Measurements from ENCODE around the gene SOX13. TPM values are rescaled to one million over a fixed set of nuclear protein-coding genes. Genes with fewer than 3 reads are reported as not detected.

Gene SOX13
- total and polyA plus RNA-seq, 2 of the 4 experiments (the other 2 are of a cell fraction): 0.54 to 3.5 TPM

DNA sequence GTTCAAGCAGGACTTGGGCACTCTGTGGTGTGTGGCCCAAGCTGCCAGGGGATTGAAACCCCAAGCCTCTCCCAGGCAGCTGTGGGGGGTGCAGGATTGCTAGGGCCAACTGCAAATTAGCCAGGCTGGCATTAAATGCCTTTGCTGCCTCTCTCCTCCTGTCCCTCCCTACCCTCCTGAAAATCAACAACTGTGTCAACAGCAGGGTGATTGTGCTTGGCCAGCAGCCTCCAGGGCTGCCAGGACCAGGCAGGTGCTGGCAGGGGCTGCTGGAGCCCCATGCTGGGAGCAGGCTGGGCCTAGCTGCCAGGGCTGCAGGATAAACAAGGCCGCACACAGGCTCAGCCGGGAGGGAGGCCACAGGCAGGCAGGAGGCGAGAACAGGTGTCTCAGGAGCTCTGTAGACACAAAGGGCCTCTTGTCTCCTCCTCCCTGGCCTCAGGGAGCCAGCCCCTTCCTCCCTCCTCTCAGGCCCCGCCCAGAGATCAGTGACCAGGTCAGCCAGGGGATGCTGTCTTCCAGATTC lies 11.4 kb downstream of the SOX13 start:
- Histone ChIP-seq H4K5ac (ENCODE audit: low read depth, low read length) (no peak overlapping the region), H2AK9ac (replicated peaks; ENCODE audit: low read depth, low read length, poor library complexity) (peak overlapping the region; percentile 31), H3K4me2 (ENCODE audit: low read depth, low read length) (no peak overlapping the region), H3K36me3 (ENCODE audit: control insufficient read depth, insufficient read depth, low read length) (no peaks in the 10 kb centered on the region), H4K8ac (ENCODE audit: low read depth in 2 of 2, low read length in 2 of 2) (no peak overlapping the region), H3K27me3 (ENCODE audit: control insufficient read depth, insufficient read depth, low read length) (no peaks in the 10 kb centered on the region), H2BK120ac (ENCODE audit: low read depth, low read length) (no peak overlapping the region), H3K9me1 (ENCODE audit: insufficient read depth, low read length) (peaks cover 11% of the 10 kb centered on the region), H3K9me3 (ENCODE audit: control insufficient read depth, insufficient read depth, low read length) (no peaks in the 10 kb centered on the region), H3K9ac (ENCODE audit: low read depth, low read length) (no peak overlapping the region), H3K79me1 (ENCODE audit: low read depth in 1 of 2, low read length in 2 of 2) (peaks cover 7 to 14% of the 10 kb centered on the region in 2 experiments), H4K20me1 (ENCODE audit: insufficient read depth, low read length) (no peaks in the 10 kb centered on the region), H3K14ac (replicated peaks; ENCODE audit: low read depth, low read length) (no peak overlapping the region), H2BK15ac (ENCODE audit: low read depth, low read length) (no peak overlapping the region), H3K4me1 (ENCODE audit: control insufficient read depth, insufficient read depth, low read length) (peaks cover 15% of the 10 kb centered on the region), H3K4ac (ENCODE audit: low read depth, low read length) (no peak overlapping the region), H2BK20ac (ENCODE audit: low read depth, low read length) (no peak overlapping the region), H2AFZ (replicated peaks; ENCODE audit: low read length, poor library complexity) (no peak overlapping the region), H3K4me3 (ENCODE audit: insufficient read depth, low read depth, low read length) (no peak overlapping the region), H2BK5ac (ENCODE audit: low read depth, low read length, poor library complexity, severe bottlenecking) (no peak overlapping the region), H3K18ac (ENCODE audit: low read depth, low read length) (no peak overlapping the region), H2AK5ac (ENCODE audit: low read depth, low read length) (no peak overlapping the region), H3K27ac (ENCODE audit: insufficient read depth, low read length) (no peak overlapping the region), H3K23ac (ENCODE audit: low read depth, low read length) (no peak overlapping the region), H3K56ac (ENCODE audit: extremely low read depth, insufficient read depth, low read length) (no peak overlapping the region), H4K91ac (ENCODE audit: insufficient read depth, low read depth, low read length) (no peak overlapping the region)
- ATAC-seq (ENCODE audit: low read depth) (no peak), DNase-seq (no peak)
- WGBS, 2 experiments (ENCODE audit: extremely low coverage in 2 of 2, insufficient read length in 1 of 2): 67% methylated on average over 3 of the region's 4 CpGs; no CpG with 5 or more reads in 1 of the 2 experiments
- in situ Hi-C loops (cut with MboI; ENCODE audit: low sequenced_read_pairs): no loop called here
- ChIA-PET CTCF (no interaction called here), POLR2A (ENCODE audit: unreplicated experiment) (no interaction called here)
- dilution Hi-C loops (cut with HindIII; ENCODE audit: low sequenced_read_pairs, unreplicated experiment): no loop called here
- BruUV-seq (replicated peaks): no TSS peak
- no peak for TF ChIP-seq RFX5 (IDR thresholded peaks at IDR 0.05; ENCODE audit: low read depth, low read length)
- TF ChIP-seq RAD21 (IDR thresholded peaks at IDR 0.05; ENCODE audit: low read length): no peak
- TF ChIP-seq POLR2A (IDR thresholded peaks at IDR 0.05; ENCODE audit: low read depth, low read length): no peak
- TF ChIP-seq MAZ (IDR thresholded peaks at IDR 0.05; ENCODE audit: borderline replicate concordance, low read depth, low read length): no peak
- TF ChIP-seq, protein P1, sequence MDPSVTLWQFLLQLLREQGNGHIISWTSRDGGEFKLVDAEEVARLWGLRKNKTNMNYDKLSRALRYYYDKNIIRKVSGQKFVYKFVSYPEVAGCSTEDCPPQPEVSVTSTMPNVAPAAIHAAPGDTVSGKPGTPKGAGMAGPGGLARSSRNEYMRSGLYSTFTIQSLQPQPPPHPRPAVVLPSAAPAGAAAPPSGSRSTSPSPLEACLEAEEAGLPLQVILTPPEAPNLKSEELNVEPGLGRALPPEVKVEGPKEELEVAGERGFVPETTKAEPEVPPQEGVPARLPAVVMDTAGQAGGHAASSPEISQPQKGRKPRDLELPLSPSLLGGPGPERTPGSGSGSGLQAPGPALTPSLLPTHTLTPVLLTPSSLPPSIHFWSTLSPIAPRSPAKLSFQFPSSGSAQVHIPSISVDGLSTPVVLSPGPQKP (IDR thresholded peaks at IDR 0.05; ENCODE audit: borderline replicate concordance, low read depth, low read length): no peak
- TF ChIP-seq CHD1 (IDR thresholded peaks at IDR 0.05; ENCODE audit: low read depth, low read length): no peak
- no peak for TF ChIP-seq SMC3 (IDR thresholded peaks at IDR 0.05; ENCODE audit: low read depth, low read length)
- TF ChIP-seq BHLHE40 (IDR thresholded peaks at IDR 0.05; ENCODE audit: low read depth, low read length): no peak
- TF ChIP-seq, protein P2, sequence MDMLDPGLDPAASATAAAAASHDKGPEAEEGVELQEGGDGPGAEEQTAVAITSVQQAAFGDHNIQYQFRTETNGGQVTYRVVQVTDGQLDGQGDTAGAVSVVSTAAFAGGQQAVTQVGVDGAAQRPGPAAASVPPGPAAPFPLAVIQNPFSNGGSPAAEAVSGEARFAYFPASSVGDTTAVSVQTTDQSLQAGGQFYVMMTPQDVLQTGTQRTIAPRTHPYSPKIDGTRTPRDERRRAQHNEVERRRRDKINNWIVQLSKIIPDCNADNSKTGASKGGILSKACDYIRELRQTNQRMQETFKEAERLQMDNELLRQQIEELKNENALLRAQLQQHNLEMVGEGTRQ (IDR thresholded peaks at IDR 0.05; ENCODE audit: low read depth, low read length): no peak
- TF ChIP-seq MAFK (IDR thresholded peaks at IDR 0.05; ENCODE audit: low read depth, low read length): no peak
- no peak for TF ChIP-seq NFE2L2 (IDR thresholded peaks at IDR 0.05; ENCODE audit: low read depth, low read length)
- no peak for TF ChIP-seq CEBPB (IDR thresholded peaks at IDR 0.05; ENCODE audit: low read depth, low read length)
- TF ChIP-seq RCOR1 (IDR thresholded peaks at IDR 0.05; ENCODE audit: insufficient replicate concordance, low read length): no peak
- TF ChIP-seq, protein P3, sequence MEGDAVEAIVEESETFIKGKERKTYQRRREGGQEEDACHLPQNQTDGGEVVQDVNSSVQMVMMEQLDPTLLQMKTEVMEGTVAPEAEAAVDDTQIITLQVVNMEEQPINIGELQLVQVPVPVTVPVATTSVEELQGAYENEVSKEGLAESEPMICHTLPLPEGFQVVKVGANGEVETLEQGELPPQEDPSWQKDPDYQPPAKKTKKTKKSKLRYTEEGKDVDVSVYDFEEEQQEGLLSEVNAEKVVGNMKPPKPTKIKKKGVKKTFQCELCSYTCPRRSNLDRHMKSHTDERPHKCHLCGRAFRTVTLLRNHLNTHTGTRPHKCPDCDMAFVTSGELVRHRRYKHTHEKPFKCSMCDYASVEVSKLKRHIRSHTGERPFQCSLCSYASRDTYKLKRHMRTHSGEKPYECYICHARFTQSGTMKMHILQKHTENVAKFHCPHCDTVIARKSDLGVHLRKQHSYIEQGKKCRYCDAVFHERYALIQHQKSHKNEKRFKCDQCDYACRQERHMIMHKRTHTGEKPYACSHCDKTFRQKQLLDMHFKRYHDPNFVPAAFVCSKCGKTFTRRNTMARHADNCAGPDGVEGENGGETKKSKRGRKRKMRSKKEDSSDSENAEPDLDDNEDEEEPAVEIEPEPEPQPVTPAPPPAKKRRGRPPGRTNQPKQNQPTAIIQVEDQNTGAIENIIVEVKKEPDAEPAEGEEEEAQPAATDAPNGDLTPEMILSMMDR (conservative IDR thresholded peaks at IDR 0.05; ENCODE audit: low read depth, low read length): no peak
- TF ChIP-seq FOS (IDR thresholded peaks at IDR 0.05; ENCODE audit: low read depth, low read length): no peak
- TF ChIP-seq MXI1 (IDR thresholded peaks at IDR 0.05; ENCODE audit: borderline replicate concordance, low read depth, low read length): no peak
- intact Hi-C loops (cut with micrococcal nuclease): no loop called here
